MM.1S (cell line): ENCODE results near the gene EXOC8.

Experiments used
- EZH2 ChIP-seq: fragments of 300-600 bp; sonication (generic); optimal IDR thresholded peaks from 2 replicates; pipeline ENCODE3; 2017; ENCODE audit warnings: low read depth, mild to moderate bottlenecking, antibody characterized with exemption, low read length, mixed read lengths
- EZH2phosphoT487 ChIP-seq: fragments of 300-600 bp; sonication (generic); IDR thresholded peaks from 2 replicates; pipeline ENCODE4 v1.6.1; 2018; ENCODE audit warnings: antibody characterized with exemption, low read length
- TF ChIP-seq, protein P1 (sequence below): fragments of 300-600 bp; sonication (generic); IDR thresholded peaks from 2 replicates; pipeline ENCODE4 v1.5.1; 2016; ENCODE audit warnings: antibody characterized with exemption, low read length, mixed read lengths

DNA sequence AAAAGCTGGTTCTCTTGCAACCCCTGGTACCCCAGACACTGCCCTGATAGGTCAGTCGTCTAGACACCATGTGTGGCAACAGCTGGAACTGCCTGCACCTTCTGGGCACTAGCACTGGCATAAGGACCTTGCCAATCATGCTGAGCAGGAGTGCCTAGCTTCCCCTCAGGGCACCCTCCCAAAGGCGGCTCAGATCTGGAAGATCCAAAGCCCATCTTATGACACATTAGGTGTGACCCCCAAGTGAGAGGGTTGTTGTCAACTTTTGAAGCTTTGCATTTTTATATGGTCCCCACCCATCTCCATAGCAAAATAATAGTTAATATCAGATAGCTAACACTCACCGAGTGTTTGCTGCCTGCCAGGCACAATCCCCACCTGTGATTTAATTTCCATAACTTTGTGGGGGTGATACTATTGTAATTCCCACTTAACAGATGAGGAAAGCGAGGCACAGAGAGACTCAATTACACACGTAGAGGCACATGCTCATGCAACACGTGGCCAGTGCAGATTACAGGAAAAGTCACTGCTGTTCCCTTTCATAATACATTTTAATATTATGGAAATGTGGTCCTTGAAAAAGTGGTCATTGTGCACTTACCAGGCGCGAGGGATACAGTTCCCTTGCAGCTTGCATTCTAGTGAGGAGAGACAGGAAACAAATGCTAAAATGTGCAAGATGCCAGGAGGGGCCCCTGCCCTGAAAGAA, 25.8 kb downstream of the EXOC8 start:
- TF ChIP-seq EZH2: no peak
- TF ChIP-seq, protein P1, sequence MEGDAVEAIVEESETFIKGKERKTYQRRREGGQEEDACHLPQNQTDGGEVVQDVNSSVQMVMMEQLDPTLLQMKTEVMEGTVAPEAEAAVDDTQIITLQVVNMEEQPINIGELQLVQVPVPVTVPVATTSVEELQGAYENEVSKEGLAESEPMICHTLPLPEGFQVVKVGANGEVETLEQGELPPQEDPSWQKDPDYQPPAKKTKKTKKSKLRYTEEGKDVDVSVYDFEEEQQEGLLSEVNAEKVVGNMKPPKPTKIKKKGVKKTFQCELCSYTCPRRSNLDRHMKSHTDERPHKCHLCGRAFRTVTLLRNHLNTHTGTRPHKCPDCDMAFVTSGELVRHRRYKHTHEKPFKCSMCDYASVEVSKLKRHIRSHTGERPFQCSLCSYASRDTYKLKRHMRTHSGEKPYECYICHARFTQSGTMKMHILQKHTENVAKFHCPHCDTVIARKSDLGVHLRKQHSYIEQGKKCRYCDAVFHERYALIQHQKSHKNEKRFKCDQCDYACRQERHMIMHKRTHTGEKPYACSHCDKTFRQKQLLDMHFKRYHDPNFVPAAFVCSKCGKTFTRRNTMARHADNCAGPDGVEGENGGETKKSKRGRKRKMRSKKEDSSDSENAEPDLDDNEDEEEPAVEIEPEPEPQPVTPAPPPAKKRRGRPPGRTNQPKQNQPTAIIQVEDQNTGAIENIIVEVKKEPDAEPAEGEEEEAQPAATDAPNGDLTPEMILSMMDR: no peak
- TF ChIP-seq EZH2phosphoT487: no peak
